ENCODE results near the gene PLAU. TPM values are rescaled to one million over a fixed set of nuclear protein-coding genes. Genes with fewer than 3 reads are reported as not detected.

The PLAU gene
- total and polyA plus RNA-seq, 9 of the 15 experiments (the other 6 are each of a cell fraction or from before 2014, with no cell fraction given), result 2.1 to 16.9 (median 3.3) TPM

- Histone ChIP-seq H3K9me3 (replicated peaks; ENCODE audit: control insufficient read depth, insufficient read depth, low read depth, low read length) (no peaks in the 10 kb centered on the region), H3K9me1 (ENCODE audit: control insufficient read depth, insufficient read depth, low read length) (no peaks in the 10 kb centered on the region), H3K79me2 (ENCODE audit: control insufficient read depth, insufficient read depth, low read length) (peaks cover 6% of the 10 kb centered on the region; the same call in 1 of the 3 replicates), H3K4me2 (ENCODE audit: insufficient read depth, low read length) (no peak overlapping the region), H2AFZ (ENCODE audit: low read depth, low read length) (no peak overlapping the region), H3K27ac (ENCODE audit: extremely low read depth, low read depth, low read length) (no peak overlapping the region), H4K20me1 (replicated peaks; ENCODE audit: control insufficient read depth, insufficient read depth, low read length) (peaks cover 13% of the 10 kb centered on the region; the same call in 1 of the 2 replicates), H3K4me3 (no peak overlapping the region), H3K36me3 (ENCODE audit: control insufficient read depth, insufficient read depth, low read length) (peaks cover 82% of the 10 kb centered on the region), H3K27me3 (ENCODE audit: control insufficient read depth in 2 of 2, insufficient read depth in 2 of 2, low read length in 2 of 2) (no peaks in the 10 kb centered on the region), H3K9ac (ENCODE audit: insufficient read depth in 1 of 2, low read depth in 2 of 2, low read length in 2 of 2) (peak overlapping the region in 1 of 2 experiments; percentile 66; a peak in 2 of 4 replicates), H3K4me1 (replicated peaks in 1 of 2; ENCODE audit: control insufficient read depth in 2 of 2, insufficient read depth in 2 of 2, low read length in 2 of 2) (peaks cover 15 to 22% of the 10 kb centered on the region in 2 experiments)
- CTCF ChIA-PET (ENCODE audit: low intra/inter-chr PET ratio), result no interaction called here
- DNase-seq (ENCODE audit: extremely low read depth in 1 of 4, low spot score in 3 of 4), result no peak
- FAIRE-seq, result no peak
- in situ Hi-C loops (cut with MboI) (no loop called here), intact Hi-C loops (cut with micrococcal nuclease) (no loop called here)
- 65% methylated on average over 10 of the region's 11 CpGs for WGBS (ENCODE audit: insufficient coverage, low coverage, missing lambda C conversion rate)
- ATAC-seq, result peak; percentile 49
- BruUV-seq (replicated peaks), result no TSS peak
- POLR2A ChIA-PET, result interaction anchor here (0.6 to 1.7 kb wide), 8 partner anchors 10 to 312 kb away, joined by 3 to 4 read pairs (median 3); no protein-coding TSS in a partner anchor
- peak; percentile 46; the same call in 1 of the 2 replicates for TF ChIP-seq ZNF740 (CRISPR knock-in tag; IDR thresholded peaks at IDR 0.05)
- no peak for TF ChIP-seq ZNF740 (tag; IDR thresholded peaks at IDR 0.05)
- peak; percentile 4; the same call in 1 of the 2 replicates for TF ChIP-seq ELF1 (tag; IDR thresholded peaks at IDR 0.05)
- TF ChIP-seq ETS2 (tag; IDR thresholded peaks at IDR 0.05; ENCODE audit: borderline replicate concordance, poor library complexity, severe bottlenecking), result no peak
- no peak for TF ChIP-seq ZNF324 (CRISPR knock-in tag; IDR thresholded peaks at IDR 0.05)
- TF ChIP-seq, protein P1, sequence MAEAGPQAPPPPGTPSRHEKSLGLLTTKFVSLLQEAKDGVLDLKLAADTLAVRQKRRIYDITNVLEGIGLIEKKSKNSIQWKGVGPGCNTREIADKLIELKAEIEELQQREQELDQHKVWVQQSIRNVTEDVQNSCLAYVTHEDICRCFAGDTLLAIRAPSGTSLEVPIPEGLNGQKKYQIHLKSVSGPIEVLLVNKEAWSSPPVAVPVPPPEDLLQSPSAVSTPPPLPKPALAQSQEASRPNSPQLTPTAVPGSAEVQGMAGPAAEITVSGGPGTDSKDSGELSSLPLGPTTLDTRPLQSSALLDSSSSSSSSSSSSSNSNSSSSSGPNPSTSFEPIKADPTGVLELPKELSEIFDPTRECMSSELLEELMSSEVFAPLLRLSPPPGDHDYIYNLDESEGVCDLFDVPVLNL (CRISPR knock-in tag; IDR thresholded peaks at IDR 0.05; ENCODE audit: low read depth), result peak; percentile 33; the same call in 1 of the 2 replicates
- TF ChIP-seq, protein P2, sequence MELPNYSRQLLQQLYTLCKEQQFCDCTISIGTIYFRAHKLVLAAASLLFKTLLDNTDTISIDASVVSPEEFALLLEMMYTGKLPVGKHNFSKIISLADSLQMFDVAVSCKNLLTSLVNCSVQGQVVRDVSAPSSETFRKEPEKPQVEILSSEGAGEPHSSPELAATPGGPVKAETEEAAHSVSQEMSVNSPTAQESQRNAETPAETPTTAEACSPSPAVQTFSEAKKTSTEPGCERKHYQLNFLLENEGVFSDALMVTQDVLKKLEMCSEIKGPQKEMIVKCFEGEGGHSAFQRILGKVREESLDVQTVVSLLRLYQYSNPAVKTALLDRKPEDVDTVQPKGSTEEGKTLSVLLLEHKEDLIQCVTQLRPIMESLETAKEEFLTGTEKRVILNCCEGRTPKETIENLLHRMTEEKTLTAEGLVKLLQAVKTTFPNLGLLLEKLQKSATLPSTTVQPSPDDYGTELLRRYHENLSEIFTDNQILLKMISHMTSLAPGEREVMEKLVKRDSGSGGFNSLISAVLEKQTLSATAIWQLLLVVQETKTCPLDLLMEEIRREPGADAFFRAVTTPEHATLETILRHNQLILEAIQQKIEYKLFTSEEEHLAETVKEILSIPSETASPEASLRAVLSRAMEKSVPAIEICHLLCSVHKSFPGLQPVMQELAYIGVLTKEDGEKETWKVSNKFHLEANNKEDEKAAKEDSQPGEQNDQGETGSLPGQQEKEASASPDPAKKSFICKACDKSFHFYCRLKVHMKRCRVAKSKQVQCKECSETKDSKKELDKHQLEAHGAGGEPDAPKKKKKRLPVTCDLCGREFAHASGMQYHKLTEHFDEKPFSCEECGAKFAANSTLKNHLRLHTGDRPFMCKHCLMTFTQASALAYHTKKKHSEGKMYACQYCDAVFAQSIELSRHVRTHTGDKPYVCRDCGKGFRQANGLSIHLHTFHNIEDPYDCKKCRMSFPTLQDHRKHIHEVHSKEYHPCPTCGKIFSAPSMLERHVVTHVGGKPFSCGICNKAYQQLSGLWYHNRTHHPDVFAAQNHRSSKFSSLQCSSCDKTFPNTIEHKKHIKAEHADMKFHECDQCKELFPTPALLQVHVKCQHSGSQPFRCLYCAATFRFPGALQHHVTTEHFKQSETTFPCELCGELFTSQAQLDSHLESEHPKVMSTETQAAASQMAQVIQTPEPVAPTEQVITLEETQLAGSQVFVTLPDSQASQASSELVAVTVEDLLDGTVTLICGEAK (IDR thresholded peaks at IDR 0.05), result peak; percentile 60; the same call in 1 of the 2 replicates
- TF ChIP-seq, protein P2 (CRISPR knock-in tag; IDR thresholded peaks at IDR 0.05), result no peak
Observed at GRCh38 chr10:73865459-73866442, 45.2 kb upstream of the PLAU start.

Data from K562 (cell line).